Measurements from ENCODE around the gene DIPK1C. TPM values are rescaled to one million over a fixed set of nuclear protein-coding genes. Genes with fewer than 3 reads are reported as not detected.

DIPK1C gene
- total RNA-seq, 1 donor from 2014 or later, result not detected

DNA sequence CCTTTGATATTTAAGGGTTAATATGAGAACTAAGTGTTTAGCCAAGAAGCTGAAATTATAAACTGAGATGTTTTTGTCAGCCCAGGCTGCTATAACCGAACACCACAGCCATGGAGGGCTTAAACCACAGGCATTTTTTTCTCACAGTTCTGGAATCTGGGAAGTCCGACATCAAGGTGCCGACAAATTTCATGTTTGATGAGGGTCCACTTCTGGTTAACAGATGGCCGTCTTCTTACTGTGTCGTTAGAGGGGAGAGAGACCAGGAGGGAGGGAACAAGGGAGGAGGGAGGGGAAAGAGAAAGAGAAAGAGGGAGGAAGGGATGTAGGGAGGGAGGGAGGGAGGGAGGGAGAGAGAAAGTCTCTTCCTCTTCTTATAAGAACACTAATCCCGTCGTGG lies 32.6 kb upstream of the DIPK1C start:
- TF ChIP-seq, protein P1, sequence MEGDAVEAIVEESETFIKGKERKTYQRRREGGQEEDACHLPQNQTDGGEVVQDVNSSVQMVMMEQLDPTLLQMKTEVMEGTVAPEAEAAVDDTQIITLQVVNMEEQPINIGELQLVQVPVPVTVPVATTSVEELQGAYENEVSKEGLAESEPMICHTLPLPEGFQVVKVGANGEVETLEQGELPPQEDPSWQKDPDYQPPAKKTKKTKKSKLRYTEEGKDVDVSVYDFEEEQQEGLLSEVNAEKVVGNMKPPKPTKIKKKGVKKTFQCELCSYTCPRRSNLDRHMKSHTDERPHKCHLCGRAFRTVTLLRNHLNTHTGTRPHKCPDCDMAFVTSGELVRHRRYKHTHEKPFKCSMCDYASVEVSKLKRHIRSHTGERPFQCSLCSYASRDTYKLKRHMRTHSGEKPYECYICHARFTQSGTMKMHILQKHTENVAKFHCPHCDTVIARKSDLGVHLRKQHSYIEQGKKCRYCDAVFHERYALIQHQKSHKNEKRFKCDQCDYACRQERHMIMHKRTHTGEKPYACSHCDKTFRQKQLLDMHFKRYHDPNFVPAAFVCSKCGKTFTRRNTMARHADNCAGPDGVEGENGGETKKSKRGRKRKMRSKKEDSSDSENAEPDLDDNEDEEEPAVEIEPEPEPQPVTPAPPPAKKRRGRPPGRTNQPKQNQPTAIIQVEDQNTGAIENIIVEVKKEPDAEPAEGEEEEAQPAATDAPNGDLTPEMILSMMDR (IDR thresholded peaks at IDR 0.05), result no peak
- Mint-ChIP-seq H3K4me1 (ENCODE audit: low read depth) (peaks cover 23% of the 10 kb centered on the region), H3K27me3 (ENCODE audit: low read depth) (peaks cover 4% of the 10 kb centered on the region), H3K36me3 (ENCODE audit: low read depth) (peaks cover 1% of the 10 kb centered on the region), H3K9me3 (ENCODE audit: low read depth) (no peaks in the 10 kb centered on the region), H3K4me3 (ENCODE audit: unreplicated experiment) (peak overlapping the region; percentile 67), H3K27ac (ENCODE audit: unreplicated experiment) (peak overlapping the region; percentile 86)
- no peak for DNase-seq (ENCODE audit: low spot score)

DNA sequence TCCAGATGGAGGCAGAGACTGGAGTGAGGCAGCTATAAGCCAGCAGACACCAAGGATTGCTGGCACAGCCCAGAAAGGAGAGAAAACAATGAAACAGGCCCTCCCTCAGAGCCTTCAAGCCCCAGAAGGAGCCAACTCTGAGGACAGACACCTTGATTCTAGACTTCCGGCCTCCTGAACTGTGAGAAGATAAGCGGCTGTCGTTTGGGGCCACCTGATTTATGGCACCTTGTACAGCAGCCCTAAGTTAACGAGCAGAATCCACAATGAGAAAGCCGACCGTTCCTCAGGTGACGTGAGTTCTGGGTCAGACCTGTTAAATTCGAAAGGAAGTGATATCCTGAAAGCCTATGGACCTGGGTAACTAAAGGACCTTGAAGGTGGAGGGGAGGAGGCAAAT lies 31.8 kb upstream of the DIPK1C start:
- H3K4me1 Mint-ChIP-seq (ENCODE audit: low read depth), result peaks cover 26% of the 10 kb centered on the region
- DNase-seq (ENCODE audit: low spot score), result no peak
- peaks cover 1% of the 10 kb centered on the region for H3K36me3 Mint-ChIP-seq (ENCODE audit: low read depth)
- H3K27me3 Mint-ChIP-seq (ENCODE audit: low read depth), result peaks cover 4% of the 10 kb centered on the region
- H3K27ac Mint-ChIP-seq (ENCODE audit: unreplicated experiment), result no peak overlapping the region
- no peak overlapping the region for H3K4me3 Mint-ChIP-seq (ENCODE audit: unreplicated experiment)
- no peaks in the 10 kb centered on the region for H3K9me3 Mint-ChIP-seq (ENCODE audit: low read depth)
- TF ChIP-seq, protein P1 (IDR thresholded peaks at IDR 0.05), result no peak

DNA sequence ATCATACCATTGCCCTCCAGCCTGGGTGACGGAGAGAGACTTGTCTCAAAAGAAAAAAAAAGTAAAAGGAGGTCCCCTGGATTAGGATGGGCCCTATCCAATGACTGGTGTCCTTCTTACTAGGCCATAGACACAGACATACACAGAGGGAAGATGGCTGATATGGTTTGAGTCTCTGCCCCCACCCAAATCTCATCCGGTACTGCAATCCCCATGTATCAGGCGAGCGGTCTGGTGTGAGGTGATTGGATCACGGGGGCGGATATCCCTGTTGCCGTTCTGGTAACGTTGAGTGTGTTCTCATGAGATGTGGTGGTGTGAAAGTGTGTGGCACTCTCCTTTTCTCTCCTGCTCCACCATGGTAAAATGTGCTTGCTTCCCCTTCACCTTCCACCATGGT lies 31.2 kb upstream of the DIPK1C start:
- Mint-ChIP-seq H3K27ac (ENCODE audit: unreplicated experiment) (no peak overlapping the region), H3K4me1 (ENCODE audit: low read depth) (peaks cover 26% of the 10 kb centered on the region), H3K27me3 (ENCODE audit: low read depth) (peaks cover 4% of the 10 kb centered on the region), H3K9me3 (ENCODE audit: low read depth) (no peaks in the 10 kb centered on the region), H3K36me3 (ENCODE audit: low read depth) (peaks cover 1% of the 10 kb centered on the region), H3K4me3 (ENCODE audit: unreplicated experiment) (no peak overlapping the region)
- TF ChIP-seq, protein P1 (IDR thresholded peaks at IDR 0.05), result no peak
- DNase-seq (ENCODE audit: low spot score), result no peak

DNA sequence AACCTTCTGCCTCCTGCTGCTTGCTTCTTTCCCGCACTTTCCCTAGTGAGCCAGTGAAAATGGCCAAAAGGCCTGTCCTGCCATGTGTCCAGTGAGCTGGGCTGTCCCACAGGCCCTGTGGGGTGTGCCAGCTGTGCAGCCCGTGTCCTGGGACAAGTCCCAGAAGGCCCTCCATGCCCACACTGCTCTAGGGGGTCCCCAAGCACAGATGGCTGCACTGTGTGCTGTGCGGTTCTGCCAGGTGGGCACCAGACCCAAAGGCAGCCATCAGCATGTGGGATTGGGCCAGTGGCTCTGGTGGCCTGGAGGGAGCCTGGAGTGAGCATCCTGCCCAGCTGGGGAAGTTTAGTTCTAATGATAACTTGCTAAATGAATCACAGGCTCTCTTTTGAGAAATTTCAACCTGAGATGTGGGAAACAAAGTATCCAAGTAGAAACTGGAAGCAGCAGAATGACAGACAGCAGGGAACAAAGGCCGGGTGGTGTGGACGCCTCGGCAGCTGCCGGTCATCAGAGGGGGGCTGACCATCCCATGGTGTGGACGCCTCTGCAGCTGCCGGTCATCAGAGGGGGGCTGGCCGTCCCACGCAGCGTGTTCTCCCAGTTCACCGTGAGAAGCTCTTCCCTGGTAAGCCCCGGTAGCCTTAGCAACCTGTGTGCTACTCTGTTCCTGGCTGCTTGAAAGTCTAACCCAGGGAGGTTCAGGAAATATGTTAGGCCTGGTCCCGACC lies 29.2 kb upstream of the DIPK1C start:
- Mint-ChIP-seq H3K9me3 (ENCODE audit: low read depth) (no peaks in the 10 kb centered on the region), H3K4me3 (ENCODE audit: unreplicated experiment) (no peak overlapping the region), H3K27me3 (ENCODE audit: low read depth) (peaks cover 5% of the 10 kb centered on the region), H3K27ac (ENCODE audit: unreplicated experiment) (no peak overlapping the region), H3K36me3 (ENCODE audit: low read depth) (no peaks in the 10 kb centered on the region), H3K4me1 (ENCODE audit: low read depth) (peaks cover 26% of the 10 kb centered on the region)
- TF ChIP-seq, protein P1 (IDR thresholded peaks at IDR 0.05), result no peak
- DNase-seq (ENCODE audit: low spot score), result no peak

DNA sequence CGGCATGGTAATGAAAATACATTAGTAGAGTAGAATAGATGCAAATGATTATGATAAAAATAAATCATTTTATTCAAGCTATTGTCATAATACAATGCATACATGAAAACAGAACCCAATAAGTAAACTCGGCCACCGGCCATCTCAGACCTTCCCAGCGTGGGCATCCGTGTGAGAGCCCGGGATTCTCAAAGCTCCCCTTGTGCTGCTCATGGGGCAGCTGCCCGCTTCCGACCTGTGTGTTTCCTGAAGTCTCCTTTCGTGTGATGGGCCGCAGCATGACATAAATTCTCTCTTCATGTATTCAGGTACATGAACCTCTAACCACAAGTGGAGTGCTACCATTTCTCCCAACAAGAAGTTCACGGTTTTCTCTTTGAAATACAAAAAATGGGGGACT lies 25.6 kb upstream of the DIPK1C start:
- no peaks in the 10 kb centered on the region for H3K36me3 Mint-ChIP-seq (ENCODE audit: low read depth)
- TF ChIP-seq, protein P1 (IDR thresholded peaks at IDR 0.05), result no peak

More for the DNA sequence above, 25.6 kb upstream of the DIPK1C start:
- Mint-ChIP-seq H3K4me3 (ENCODE audit: unreplicated experiment) (no peak overlapping the region), H3K9me3 (ENCODE audit: low read depth) (no peaks in the 10 kb centered on the region), H3K27ac (ENCODE audit: unreplicated experiment) (no peak overlapping the region), H3K4me1 (ENCODE audit: low read depth) (peaks cover 18% of the 10 kb centered on the region), H3K27me3 (ENCODE audit: low read depth) (peaks cover 5% of the 10 kb centered on the region)
- DNase-seq (ENCODE audit: low spot score), result no peak
